ENCODE data around the gene ZNF287. TPM values are rescaled to one million over a fixed set of nuclear protein-coding genes. Genes with fewer than 3 reads are reported as not detected.

ZNF287 gene
- total and polyA plus RNA-seq, 2 donors (not counting 3 experiments of a cell fraction or from before 2014, with no cell fraction given): 3.6 to 5.5 TPM

DNA sequence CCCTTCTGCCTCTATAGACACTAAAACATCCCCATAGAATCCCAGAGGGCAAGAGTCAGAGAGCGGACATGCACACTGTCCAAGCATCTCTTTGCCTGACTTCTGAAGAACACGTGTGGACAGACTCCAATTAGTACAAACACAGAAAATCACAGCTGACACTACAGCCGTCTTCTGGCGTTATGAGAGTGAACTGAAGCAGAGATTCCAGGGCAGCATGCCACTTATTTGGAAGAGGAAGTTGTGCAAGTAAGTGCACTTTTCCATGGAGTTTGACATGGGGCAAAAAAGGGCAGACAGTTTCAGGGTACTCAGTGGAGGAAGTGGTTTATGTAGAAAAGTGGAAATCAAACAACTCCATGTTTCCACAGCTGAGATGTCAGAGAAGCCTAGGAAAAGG lies 16.8 kb upstream of the ZNF287 start:
- intact Hi-C loops (cut with micrococcal nuclease): no loop called here
- H3K27ac ChIP-seq (ENCODE audit: insufficient read depth, low read depth, low read length): no peak overlapping the region
- H3K9me1 ChIP-seq (replicated peaks; ENCODE audit: control insufficient read depth, extremely low read depth, insufficient read depth, low read length): no peaks in the 10 kb centered on the region
- FAIRE-seq: no peak
- no TSS peak for BruUV-seq (replicated peaks)
- H2AFZ ChIP-seq (ENCODE audit: low read depth, low read length): no peak overlapping the region
- H4K20me1 ChIP-seq (replicated peaks; ENCODE audit: control insufficient read depth, extremely low read depth, insufficient read depth, low read length): no peaks in the 10 kb centered on the region
- H3K36me3 ChIP-seq (ENCODE audit: control insufficient read depth in 2 of 2, extremely low read depth in 1 of 2, insufficient read depth in 2 of 2, low read length in 2 of 2): no peaks in the 10 kb centered on the region
- ChIA-PET CTCF (interaction anchor here (0.7 to 3.5 kb wide), 2 partner anchors 49 to 64 kb away, joined by 3 to 27 read pairs; no protein-coding TSS in a partner anchor), POLR2A (no interaction called here)
- H3K4me1 ChIP-seq (ENCODE audit: control insufficient read depth, extremely low read depth, insufficient read depth, low read length): peaks cover 4% of the 10 kb centered on the region
- H3K9me3 ChIP-seq (replicated peaks; ENCODE audit: control insufficient read depth, insufficient read depth, low read length): no peaks in the 10 kb centered on the region
- no peak overlapping the region for H3K9ac ChIP-seq (replicated peaks; ENCODE audit: extremely low read depth, insufficient read depth, low read length)
- dilution Hi-C loops (cut with MboI; ENCODE audit: extremely low pct_ligation_motif_present, low sequenced_read_pairs): no loop called here
- TF ChIP-seq POLR2AphosphoS5 (IDR thresholded peaks at IDR 0.05; ENCODE audit: insufficient read depth, low read depth, low read length): no peak
- no peak for TF ChIP-seq GATA2 (IDR thresholded peaks at IDR 0.05; ENCODE audit: insufficient read depth, insufficient read length, low read depth, low read length)
- no peak for TF ChIP-seq MYC (IDR thresholded peaks at IDR 0.05; ENCODE audit: low read depth, low read length)
- H3K4me2 ChIP-seq (ENCODE audit: insufficient read depth, low read length): no peak overlapping the region
- DNase-seq (ENCODE audit: low read depth, low spot score): no peak
- H3K27me3 ChIP-seq (ENCODE audit: control insufficient read depth in 2 of 2, insufficient read depth in 2 of 2, low read length in 2 of 2): peaks cover 27 to 31% of the 10 kb centered on the region in 2 experiments
- no peaks in the 10 kb centered on the region for H3K79me2 ChIP-seq (ENCODE audit: control insufficient read depth, insufficient read depth, low read length)
- H3K4me3 ChIP-seq (replicated peaks in 1 of 3; ENCODE audit: insufficient read depth in 1 of 3, low read depth in 1 of 3, low read length in 3 of 3): no peak overlapping the region

DNA sequence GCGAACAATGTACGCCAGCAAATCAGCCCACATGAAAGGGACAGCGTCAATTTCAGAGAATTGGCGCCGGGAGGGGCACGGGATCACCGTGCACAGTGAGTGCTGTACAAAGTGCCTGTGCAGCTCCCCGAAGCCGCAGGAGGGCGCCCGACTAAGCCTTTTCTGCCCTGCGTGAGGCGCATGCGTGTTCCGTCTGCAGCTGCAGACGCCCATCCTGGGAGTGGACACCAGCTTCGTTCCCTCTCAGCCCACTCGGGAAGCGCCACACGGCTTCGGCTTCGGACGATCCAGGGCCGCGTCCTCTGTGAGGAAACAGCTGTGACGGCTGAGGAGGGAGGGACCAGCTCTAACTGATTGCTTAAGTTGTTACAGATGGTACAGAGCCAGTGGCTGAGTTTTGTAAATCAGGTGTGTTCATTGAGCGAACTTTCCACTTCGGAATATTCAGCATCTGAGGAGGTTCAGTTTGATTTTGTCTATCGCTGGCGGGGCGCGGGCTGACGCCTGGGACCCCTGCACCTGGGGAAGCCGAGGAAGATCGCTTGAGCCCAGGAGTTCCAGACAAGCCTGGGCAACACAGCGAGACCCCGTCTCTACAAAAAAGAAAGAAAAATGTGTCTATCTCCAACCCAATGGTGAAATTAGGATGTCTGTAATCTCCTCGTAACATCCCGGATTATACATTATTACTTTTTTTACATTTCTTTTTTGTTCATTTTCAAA lies 15.4 kb upstream of the ZNF287 start:
- H3K27me3 ChIP-seq (ENCODE audit: control insufficient read depth in 2 of 2, insufficient read depth in 2 of 2, low read length in 2 of 2): peaks cover 26 to 32% of the 10 kb centered on the region in 2 experiments
- peak overlapping the region; percentile 62 for H3K4me2 ChIP-seq (ENCODE audit: insufficient read depth, low read length)
- ChIA-PET CTCF (interaction anchor here (0.5 to 3.5 kb wide), 20 partner anchors 9 to 407 kb away, joined by 3 to 27 read pairs (median 3); partner anchors contain the start of gene ZNF287), POLR2A (interaction anchor here (0.9 kb wide), 1 partner anchor 145 kb away, joined by 3 read pairs; no protein-coding TSS in a partner anchor)
- H3K27ac ChIP-seq (ENCODE audit: insufficient read depth, low read depth, low read length): no peak overlapping the region
- no peaks in the 10 kb centered on the region for H4K20me1 ChIP-seq (replicated peaks; ENCODE audit: control insufficient read depth, extremely low read depth, insufficient read depth, low read length)
- no peak for TF ChIP-seq EZH2 (IDR thresholded peaks at IDR 0.05; ENCODE audit: borderline replicate concordance, low read depth, low read length, severe bottlenecking)
- TF ChIP-seq, protein P1, sequence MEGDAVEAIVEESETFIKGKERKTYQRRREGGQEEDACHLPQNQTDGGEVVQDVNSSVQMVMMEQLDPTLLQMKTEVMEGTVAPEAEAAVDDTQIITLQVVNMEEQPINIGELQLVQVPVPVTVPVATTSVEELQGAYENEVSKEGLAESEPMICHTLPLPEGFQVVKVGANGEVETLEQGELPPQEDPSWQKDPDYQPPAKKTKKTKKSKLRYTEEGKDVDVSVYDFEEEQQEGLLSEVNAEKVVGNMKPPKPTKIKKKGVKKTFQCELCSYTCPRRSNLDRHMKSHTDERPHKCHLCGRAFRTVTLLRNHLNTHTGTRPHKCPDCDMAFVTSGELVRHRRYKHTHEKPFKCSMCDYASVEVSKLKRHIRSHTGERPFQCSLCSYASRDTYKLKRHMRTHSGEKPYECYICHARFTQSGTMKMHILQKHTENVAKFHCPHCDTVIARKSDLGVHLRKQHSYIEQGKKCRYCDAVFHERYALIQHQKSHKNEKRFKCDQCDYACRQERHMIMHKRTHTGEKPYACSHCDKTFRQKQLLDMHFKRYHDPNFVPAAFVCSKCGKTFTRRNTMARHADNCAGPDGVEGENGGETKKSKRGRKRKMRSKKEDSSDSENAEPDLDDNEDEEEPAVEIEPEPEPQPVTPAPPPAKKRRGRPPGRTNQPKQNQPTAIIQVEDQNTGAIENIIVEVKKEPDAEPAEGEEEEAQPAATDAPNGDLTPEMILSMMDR (IDR thresholded peaks at IDR 0.05; ENCODE audit: extremely low read depth in 1 of 2, insufficient read depth in 1 of 2, low read depth in 1 of 2, low read length in 2 of 2): peak; percentile 93 to 99
- no peaks in the 10 kb centered on the region for H3K36me3 ChIP-seq (ENCODE audit: control insufficient read depth in 2 of 2, extremely low read depth in 1 of 2, insufficient read depth in 2 of 2, low read length in 2 of 2)
- H3K4me1 ChIP-seq (ENCODE audit: control insufficient read depth, extremely low read depth, insufficient read depth, low read length): peaks cover 4% of the 10 kb centered on the region
- no peaks in the 10 kb centered on the region for H3K79me2 ChIP-seq (ENCODE audit: control insufficient read depth, insufficient read depth, low read length)
- BruUV-seq (replicated peaks): no TSS peak
- H2AFZ ChIP-seq (ENCODE audit: low read depth, low read length): peak overlapping the region; percentile 95
- DNase-seq (ENCODE audit: low read depth, low spot score): peak; percentile 89
- H3K4me3 ChIP-seq (replicated peaks in 1 of 3; ENCODE audit: insufficient read depth in 1 of 3, low read depth in 1 of 3, low read length in 3 of 3): peak overlapping the region in 1 of 3 experiments; percentile 16
- H3K9me3 ChIP-seq (replicated peaks; ENCODE audit: control insufficient read depth, insufficient read depth, low read length): no peaks in the 10 kb centered on the region
- dilution Hi-C loops (cut with MboI; ENCODE audit: extremely low pct_ligation_motif_present, low sequenced_read_pairs): no loop called here
- intact Hi-C loops (cut with micrococcal nuclease): loop anchor here (1.0 kb wide), 1 partner anchor 47 kb away; no protein-coding TSS in a partner anchor
- peak; percentile 76 for FAIRE-seq
- H3K9ac ChIP-seq (replicated peaks; ENCODE audit: extremely low read depth, insufficient read depth, low read length): no peak overlapping the region
- no peaks in the 10 kb centered on the region for H3K9me1 ChIP-seq (replicated peaks; ENCODE audit: control insufficient read depth, extremely low read depth, insufficient read depth, low read length)

Data from endothelial cell of umbilical vein (primary cell).